SH-SY5Y (cell line): ENCODE results near the gene PRKCH.

Source experiments
- GATA2 ChIP-seq: IDR thresholded peaks from 2 replicates; pipeline ENCODE4 v1.6.1; 2011; ENCODE audit warnings: mild to moderate bottlenecking, low read depth, low read length
- GATA3 ChIP-seq: IDR thresholded peaks from 2 replicates; pipeline ENCODE4 v1.6.1; 2011; ENCODE audit warnings: low read depth, mild to moderate bottlenecking, low read length, moderate library complexity

DNA sequence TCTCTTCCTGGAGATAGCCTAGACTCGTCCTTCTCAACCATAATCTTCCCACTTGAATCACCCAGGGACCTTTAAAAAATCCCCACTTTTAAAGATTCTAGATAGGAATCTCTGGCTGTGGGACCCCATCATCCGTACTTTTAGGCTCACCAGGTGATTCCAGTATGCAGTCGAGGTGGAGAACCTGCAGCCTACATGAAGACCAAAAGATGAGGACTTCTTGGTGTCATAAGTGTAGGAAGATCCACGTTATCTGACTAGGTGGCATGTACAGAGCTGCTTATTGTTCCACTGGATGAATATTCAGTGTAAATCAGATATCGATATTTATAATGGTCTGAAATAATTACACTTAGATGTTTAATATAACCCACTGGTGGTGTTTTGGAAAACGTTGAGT is 2.6 kb downstream of the PRKCH start:
- TF ChIP-seq GATA2 (no peak), GATA3 (no peak)
